ENCODE results near the gene CCNE1.

Gene CCNE1

DNA sequence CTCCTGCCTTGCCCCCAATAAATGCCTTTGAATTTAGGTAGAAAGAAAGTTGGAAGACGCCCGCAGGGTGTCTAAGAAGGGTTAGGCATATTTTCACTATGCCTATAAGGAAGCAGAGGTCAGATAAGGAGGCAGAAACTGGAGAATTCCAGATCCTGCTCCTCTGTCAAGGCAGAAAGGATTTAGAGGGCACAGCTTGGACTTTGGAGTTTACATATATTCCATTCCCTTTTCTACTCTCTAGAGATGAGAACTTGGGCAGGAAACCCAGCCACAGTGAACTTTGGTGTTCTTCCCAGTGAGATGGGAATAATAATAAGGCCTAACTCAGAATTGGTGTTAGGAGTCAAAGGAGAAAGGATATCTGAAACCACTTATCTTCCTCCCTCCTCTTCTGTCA, 37.4 kb downstream of the CCNE1 start:
- DNase-seq = no peak

DNA sequence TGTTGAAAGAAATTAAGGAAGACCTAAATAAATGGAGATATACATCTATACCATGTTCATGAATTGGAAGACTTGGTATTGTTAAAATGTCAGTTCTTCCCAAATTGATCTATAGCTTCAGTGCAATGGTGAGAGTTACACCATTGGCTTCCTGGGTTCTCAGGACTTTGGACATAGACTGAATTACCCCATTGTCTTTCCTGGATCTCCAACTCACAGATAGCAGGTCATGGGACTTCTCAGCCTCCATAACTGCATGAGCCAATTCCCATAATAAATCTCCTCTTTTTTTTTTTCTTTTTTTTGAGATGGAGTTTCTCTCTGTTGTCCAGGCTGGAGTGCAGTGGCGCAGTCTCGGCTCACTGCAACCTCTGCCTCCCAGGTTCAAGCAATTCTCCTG, 38.7 kb downstream of the CCNE1 start:
- DNase-seq = no peak

GRCh38 chr19:29851769-29852521, 40.2 kb downstream of the CCNE1 start:
- no peak for DNase-seq

- no peak for DNase-seq
Measured at GRCh38 chr19:29854033-29854432, 42.2 kb downstream of the CCNE1 start.

- peak in 1 of 2 experiments; percentile 18 for DNase-seq
Measured at GRCh38 chr19:29855087-29855486, 43.3 kb downstream of the CCNE1 start.

- DNase-seq = no peak
Measured at GRCh38 chr19:29855741-29856500, 44.1 kb downstream of the CCNE1 start.

- peak in 1 of 2 experiments; percentile 12 for DNase-seq
Measured at GRCh38 chr19:29858000-29858596, 46.3 kb downstream of the CCNE1 start.

DNA sequence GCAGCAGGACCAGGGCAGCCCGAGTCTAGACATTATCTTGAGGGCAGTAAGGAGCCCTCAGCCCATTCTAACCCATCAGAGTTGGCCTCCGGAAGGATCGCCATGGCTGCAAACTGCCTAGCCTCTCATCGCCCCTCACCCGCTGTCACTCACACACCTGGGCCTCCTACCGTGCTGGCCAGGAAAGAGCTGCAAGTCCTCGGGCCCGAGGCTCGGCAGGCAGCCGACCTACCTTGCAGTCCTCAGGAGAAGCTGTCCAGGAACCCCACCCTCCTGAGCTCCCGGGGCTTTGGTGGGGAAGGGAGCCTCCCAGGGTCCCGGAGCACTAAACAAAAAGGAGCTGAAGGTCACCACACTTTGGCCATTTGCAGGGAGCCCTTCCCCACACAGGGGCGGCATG, 46.8 kb downstream of the CCNE1 start:
- DNase-seq = no peak

DNA sequence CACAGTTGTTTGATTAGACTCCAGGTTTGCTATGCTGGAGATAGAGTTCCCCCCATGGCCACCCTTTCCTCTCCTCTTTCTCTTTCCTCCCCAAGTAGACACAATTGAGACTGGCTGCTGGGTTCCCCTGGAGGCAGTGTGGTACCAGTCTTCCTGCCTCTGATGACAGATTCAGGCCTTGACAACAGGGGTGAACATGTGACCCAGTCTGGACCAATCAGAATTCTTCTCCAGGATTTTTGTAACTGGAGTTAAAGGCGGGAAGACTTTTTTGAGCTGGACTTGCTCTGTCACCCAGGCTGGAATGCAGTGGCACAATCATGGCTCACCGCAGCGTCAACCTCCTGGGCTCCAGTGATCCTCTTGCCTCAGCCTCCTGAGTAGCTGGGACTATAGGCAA, 48.7 kb downstream of the CCNE1 start:
- peak in 1 of 2 experiments; percentile 17 for DNase-seq

GRCh38 chr19:29861574-29861973, 49.8 kb downstream of the CCNE1 start:
- no peak for DNase-seq

DNA sequence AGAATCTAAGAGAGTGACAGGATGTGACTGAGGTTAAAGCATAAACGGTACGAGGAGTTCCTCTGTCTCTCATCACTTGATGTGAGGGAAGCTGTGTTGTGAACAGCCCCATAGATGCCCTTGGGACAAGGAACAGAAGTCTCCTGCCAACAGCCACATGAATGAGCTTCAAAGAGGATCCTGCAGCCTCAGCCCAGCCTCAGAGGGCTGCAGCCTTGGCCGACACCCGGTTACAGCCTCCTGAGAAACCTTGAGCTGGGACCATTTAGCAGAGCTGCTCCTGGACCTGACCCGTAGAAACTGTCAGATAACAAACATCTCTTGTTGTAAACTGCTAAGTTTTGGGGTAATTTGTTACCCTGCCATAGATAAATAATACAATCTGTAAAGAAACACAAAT, 54.2 kb downstream of the CCNE1 start:
- DNase-seq = no peak

- DNase-seq = no peak
Measured at GRCh38 chr19:29867984-29868383, 56.2 kb downstream of the CCNE1 start.

- DNase-seq = no peak
Measured at GRCh38 chr19:29871143-29871542, 59.4 kb downstream of the CCNE1 start.

GRCh38 chr19:29872224-29872731, 60.5 kb downstream of the CCNE1 start:
- DNase-seq = no peak

- peak in 1 of 2 experiments; percentile 52 for DNase-seq
Measured at GRCh38 chr19:29873024-29873800, 61.4 kb downstream of the CCNE1 start.

Measured in NCI-H446 (cell line).